Measurements from ENCODE around the gene MYO9A.

GRCh38 chr15:72034859-72035650 lies 82.9 kb downstream of the MYO9A start:
- TF ChIP-seq POLR2A (IDR thresholded peaks at IDR 0.05) (no peak), CTCF (IDR thresholded peaks at IDR 0.05) (no peak)

All from body of pancreas (tissue), 4 donors.